Tongue (tissue), 2 donors: ENCODE measurements around the gene AGRN. TPM values are rescaled to one million over a fixed set of nuclear protein-coding genes. Genes with fewer than 3 reads are reported as not detected.
"Not testable (repeated sequence)": the region's sequence is repeated elsewhere in the genome, so short reads cannot be mapped to it uniquely, and the experiment has no call there.

Experiments
- DNase-seq: peaks from one replicate; pipeline ENCODE4 v3.0.0-alpha.2; 2015
- total RNA-seq: library from RNA; depleted of rRNA; stranded (reverse); fragments of >200 nt; gene quantifications from one replicate; pipeline ENCODE4 v1.2.3, GENCODE V29; 2014

Gene AGRN
- total RNA-seq, 1 donor from 2014 or later = 57.2 TPM

- peak; percentile 52 for DNase-seq
Measured at GRCh38 chr1:1001057-1001783, 18.7 kb upstream of the AGRN start.

GRCh38 chr1:1003618-1004419 lies 16.1 kb upstream of the AGRN start:
- DNase-seq = no peak

GRCh38 chr1:1004420-1004779 lies 15.5 kb upstream of the AGRN start:
- DNase-seq = no peak

GRCh38 chr1:1004780-1005697 lies 14.9 kb upstream of the AGRN start:
- DNase-seq = peak; percentile 83

- no peak for DNase-seq
Measured at GRCh38 chr1:1005774-1006304, 14.1 kb upstream of the AGRN start.

- DNase-seq = peak; percentile 48
Measured at GRCh38 chr1:1006305-1007159, 13.4 kb upstream of the AGRN start.

- DNase-seq = not testable (repeated sequence)
Measured at GRCh38 chr1:1010131-1010530, 9.8 kb upstream of the AGRN start.

GRCh38 chr1:1011396-1011949 lies 8.4 kb upstream of the AGRN start:
- no peak for DNase-seq

- not testable (repeated sequence) for DNase-seq
Measured at GRCh38 chr1:1012736-1013104, 7.2 kb upstream of the AGRN start.

GRCh38 chr1:1013105-1013921 lies 6.6 kb upstream of the AGRN start, which contains the start of gene ISG15:
Gene ISG15, plus strand, starts transcription at chr1:1013497. Its CDS starts 77 bp downstream, at chr1:1013574.
- peak; percentile 93 for DNase-seq

GRCh38 chr1:1013922-1014648 lies 5.8 kb upstream of the AGRN start:
- DNase-seq = no peak

GRCh38 chr1:1014799-1015681 lies 4.9 kb upstream of the AGRN start:
- DNase-seq = no peak

GRCh38 chr1:1017397-1018320 lies 2.3 kb upstream of the AGRN start:
- not testable (repeated sequence) for DNase-seq

GRCh38 chr1:1018321-1018685 lies 1.6 kb upstream of the AGRN start:
- DNase-seq = not testable (repeated sequence)

GRCh38 chr1:1019122-1019999 lies 559 bp upstream of the AGRN start:
- DNase-seq = peak; percentile 93

GRCh38 chr1:1020415-1021009 lies 592 bp downstream of the AGRN start:
- DNase-seq = no peak
